SU-DHL-6 (cell line): ENCODE results near the gene SRGAP3.

Experiments
- H2AFZ ChIP-seq: fragments of 200-600 bp; sonication (generic); 2 replicates; pipeline ENCODE4 v1.6.1; 2014; ENCODE audit warnings: low read depth, mild to moderate bottlenecking, moderate library complexity, mixed read lengths, antibody characterized with exemption, low read length; ENCODE audit not compliant: severe bottlenecking
- H3F3A ChIP-seq: fragments of 200-600 bp; shearing (Covaris generic); 2 replicates; pipeline ENCODE4 v1.6.0; 2016; ENCODE audit warnings: antibody characterized with exemption, mild to moderate bottlenecking; ENCODE audit not compliant: insufficient read depth
- H3K27ac ChIP-seq: fragments of 200-600 bp; sonication (generic); 2 replicates; pipeline ENCODE4 v1.5.1; 2016; ENCODE audit warnings: low read depth, mild to moderate bottlenecking, low read length, moderate library complexity, mixed read lengths
- H3K27me3 ChIP-seq: fragments of 200-600 bp; sonication (generic), shearing (Covaris generic); 2 replicates; pipeline ENCODE4 v1.6.0; 2014; ENCODE audit warnings: mild to moderate bottlenecking, low read length
- H3K36me3 ChIP-seq: fragments of 200-600 bp; sonication (generic); 2 replicates; pipeline ENCODE4 v1.6.1; 2014; ENCODE audit warnings: mild to moderate bottlenecking, low read length, mixed read lengths
- H3K4me2 ChIP-seq: fragments of 300-600, 200-600 bp; shearing (Covaris generic), sonication (generic); 2 replicates; pipeline ENCODE4 v1.6.0; 2014; ENCODE audit warnings: low read length, low read depth, mild to moderate bottlenecking; ENCODE audit not compliant: poor library complexity, severe bottlenecking
- H3K4me3 ChIP-seq: fragments of 200-600 bp; sonication (generic); 2 replicates; pipeline ENCODE4 v1.5.1; 2014; ENCODE audit warnings: antibody characterized with exemption, low read length, mild to moderate bottlenecking, mixed read lengths; ENCODE audit not compliant: insufficient read depth, poor library complexity, severe bottlenecking
- H3K79me2 ChIP-seq: fragments of 200-600 bp; sonication (generic); 2 replicates; pipeline ENCODE4 v1.6.1; 2014; ENCODE audit warnings: mild to moderate bottlenecking, low read length, moderate library complexity; ENCODE audit not compliant: insufficient read depth
- H3K9ac ChIP-seq: fragments of 200-600 bp; sonication (generic); 2 replicates; pipeline ENCODE4 v1.7.0; 2014; ENCODE audit warnings: mild to moderate bottlenecking, low read length
- H3K9me2 ChIP-seq: fragments of 200-600 bp; sonication (generic); replicated peaks from 2 replicates; pipeline ENCODE4 v1.6.1; 2014; ENCODE audit warnings: low read length; ENCODE audit not compliant: insufficient read depth
- H3K9me3 ChIP-seq: fragments of 200-600 bp; sonication (generic); 2 replicates; pipeline ENCODE4 v1.6.1; 2014; ENCODE audit warnings: low read length, mixed read lengths; ENCODE audit not compliant: insufficient read depth
- H4K20me1 ChIP-seq: fragments of 200-600 bp; sonication (generic); 2 replicates; pipeline ENCODE4 v1.6.1; 2014; ENCODE audit warnings: low read depth, mild to moderate bottlenecking, antibody characterized with exemption, low read length, moderate library complexity, mixed read lengths
- EZH2phosphoT487 ChIP-seq: fragments of 200-600 bp; sonication (generic), shearing (Covaris generic); conservative IDR thresholded peaks from 2 replicates; pipeline ENCODE4 v1.6.1; 2018; ENCODE audit warnings: mild to moderate bottlenecking, antibody characterized with exemption, low read length, moderate library complexity, mixed read lengths
- TF ChIP-seq, protein P1 (sequence below): fragments of 200-600 bp; sonication (generic); IDR thresholded peaks from one replicate; pipeline ENCODE4 v1.5.1; 2017; ENCODE audit warnings: antibody characterized with exemption, mild to moderate bottlenecking, low read length, moderate library complexity; ENCODE audit not compliant: insufficient read depth, poor library complexity, severe bottlenecking

SRGAP3 gene

DNA sequence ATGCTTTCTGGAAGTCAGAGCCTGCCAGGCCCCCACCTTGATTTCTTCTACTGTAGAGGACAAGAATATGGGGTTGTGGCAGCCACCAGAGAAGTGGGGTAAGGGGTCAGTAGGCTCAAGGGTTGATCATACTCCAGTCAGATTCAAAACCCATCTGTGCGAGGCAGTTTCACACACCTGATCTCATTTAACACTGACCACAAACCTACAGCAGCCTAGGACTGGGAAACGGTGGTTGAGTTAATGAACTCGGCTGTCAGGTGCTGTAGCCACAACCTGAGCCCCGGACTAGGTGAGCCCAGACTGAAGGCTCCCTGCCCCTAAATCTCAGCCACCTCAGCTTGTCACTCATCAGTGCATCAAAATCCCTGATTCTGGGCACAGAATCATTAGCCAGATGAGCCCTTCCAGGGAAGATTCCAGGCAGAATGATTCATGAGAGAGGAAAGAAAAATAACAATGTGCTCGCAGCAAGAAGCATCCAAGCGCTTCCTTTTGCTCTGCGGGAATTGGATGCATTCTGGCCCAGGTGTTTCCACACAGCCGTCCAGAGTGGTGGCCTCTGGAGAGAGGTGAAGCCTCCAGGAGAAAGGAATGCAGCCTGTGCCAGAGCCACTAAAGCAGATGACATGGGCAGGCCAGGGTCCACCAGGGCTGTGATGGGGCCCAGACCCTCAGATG, 102.1 kb downstream of the SRGAP3 start:
- H3K27ac ChIP-seq, result no peak overlapping the region
- H3K4me2 ChIP-seq, result no peak overlapping the region

DNA sequence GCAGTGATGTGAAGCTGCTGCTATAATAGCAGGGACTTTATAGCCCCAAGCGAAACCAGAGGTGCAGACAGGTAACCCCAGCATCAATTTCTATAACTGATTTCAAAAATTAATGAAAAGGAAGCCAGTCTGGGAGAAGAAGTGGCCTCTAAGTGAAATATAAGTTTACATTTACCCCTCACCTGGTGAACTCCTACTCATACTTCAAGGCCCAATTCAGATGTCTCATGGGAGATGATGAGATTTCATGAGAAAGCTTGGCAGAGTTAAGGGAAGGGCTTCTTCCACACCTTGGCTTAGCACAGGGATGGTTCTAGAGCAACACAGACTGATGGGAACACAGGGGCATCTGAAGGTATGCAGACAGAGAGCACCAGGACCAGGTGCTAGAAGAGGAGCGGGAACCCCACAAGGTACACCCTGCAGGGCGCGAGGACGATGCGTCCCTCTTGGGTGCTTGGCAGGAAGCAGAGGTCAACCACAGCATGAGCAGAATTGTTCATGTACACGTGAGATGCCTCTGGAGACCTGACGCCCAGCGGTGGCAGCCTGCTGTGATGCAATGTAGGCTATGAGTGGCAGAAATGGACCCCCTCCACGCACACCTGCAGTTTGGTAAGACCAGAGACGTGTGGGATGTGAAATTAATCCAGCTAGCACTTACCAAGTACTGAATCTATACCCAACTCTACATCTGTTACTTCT, 102.9 kb downstream of the SRGAP3 start:
- Histone ChIP-seq H4K20me1 (no peaks in the 10 kb centered on the region), H3K9ac (no peak overlapping the region), H3K4me2 (no peak overlapping the region), H3K36me3 (no peaks in the 10 kb centered on the region), H3K9me2 (no peaks in the 10 kb centered on the region), H3F3A (no peaks in the 10 kb centered on the region), H3K9me3 (peaks cover 6% of the 10 kb centered on the region; the same call in 1 of the 2 replicates), H2AFZ (no peak overlapping the region), H3K27me3 (peaks cover 2% of the 10 kb centered on the region; the same call in 1 of the 2 replicates), H3K4me3 (no peak overlapping the region), H3K27ac (no peak overlapping the region), H3K79me2 (no peaks in the 10 kb centered on the region)
- TF ChIP-seq, protein P1, sequence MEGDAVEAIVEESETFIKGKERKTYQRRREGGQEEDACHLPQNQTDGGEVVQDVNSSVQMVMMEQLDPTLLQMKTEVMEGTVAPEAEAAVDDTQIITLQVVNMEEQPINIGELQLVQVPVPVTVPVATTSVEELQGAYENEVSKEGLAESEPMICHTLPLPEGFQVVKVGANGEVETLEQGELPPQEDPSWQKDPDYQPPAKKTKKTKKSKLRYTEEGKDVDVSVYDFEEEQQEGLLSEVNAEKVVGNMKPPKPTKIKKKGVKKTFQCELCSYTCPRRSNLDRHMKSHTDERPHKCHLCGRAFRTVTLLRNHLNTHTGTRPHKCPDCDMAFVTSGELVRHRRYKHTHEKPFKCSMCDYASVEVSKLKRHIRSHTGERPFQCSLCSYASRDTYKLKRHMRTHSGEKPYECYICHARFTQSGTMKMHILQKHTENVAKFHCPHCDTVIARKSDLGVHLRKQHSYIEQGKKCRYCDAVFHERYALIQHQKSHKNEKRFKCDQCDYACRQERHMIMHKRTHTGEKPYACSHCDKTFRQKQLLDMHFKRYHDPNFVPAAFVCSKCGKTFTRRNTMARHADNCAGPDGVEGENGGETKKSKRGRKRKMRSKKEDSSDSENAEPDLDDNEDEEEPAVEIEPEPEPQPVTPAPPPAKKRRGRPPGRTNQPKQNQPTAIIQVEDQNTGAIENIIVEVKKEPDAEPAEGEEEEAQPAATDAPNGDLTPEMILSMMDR, result no peak
- TF ChIP-seq EZH2phosphoT487, result no peak

More for the DNA sequence above, 102.1 kb downstream of the SRGAP3 start:
- no peaks in the 10 kb centered on the region for H4K20me1 ChIP-seq
- H2AFZ ChIP-seq, result no peak overlapping the region
- no peaks in the 10 kb centered on the region for H3F3A ChIP-seq
- no peaks in the 10 kb centered on the region for H3K79me2 ChIP-seq
- H3K9me3 ChIP-seq, result peaks cover 6% of the 10 kb centered on the region; the same call in 1 of the 2 replicates
- no peak overlapping the region for H3K9ac ChIP-seq
- TF ChIP-seq, protein P1, result no peak
- TF ChIP-seq EZH2phosphoT487, result no peak
- H3K27me3 ChIP-seq, result peaks cover 2% of the 10 kb centered on the region; the same call in 1 of the 2 replicates
- no peak overlapping the region for H3K4me3 ChIP-seq
- no peaks in the 10 kb centered on the region for H3K36me3 ChIP-seq
- no peaks in the 10 kb centered on the region for H3K9me2 ChIP-seq

DNA sequence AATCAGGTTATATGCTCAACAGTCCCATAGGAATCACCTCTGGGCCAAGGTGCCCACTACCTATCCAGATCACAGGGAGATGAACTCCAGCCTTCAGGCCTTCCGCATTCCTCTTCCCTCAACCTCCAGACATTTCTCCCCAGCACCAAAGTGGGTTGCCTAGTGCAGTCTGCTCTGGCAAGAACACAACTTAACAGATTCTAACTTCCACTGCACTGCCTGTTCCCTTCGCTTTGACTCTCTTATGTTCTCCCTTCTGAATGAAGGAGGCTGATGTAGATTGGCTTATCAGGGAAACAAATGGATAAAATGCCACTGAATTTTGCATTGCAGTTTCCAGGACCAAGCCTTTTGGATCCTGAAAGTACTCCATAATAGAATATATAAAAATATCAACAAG, 106.3 kb downstream of the SRGAP3 start:
- H3K79me2 ChIP-seq, result no peaks in the 10 kb centered on the region
- no peaks in the 10 kb centered on the region for H4K20me1 ChIP-seq
- no peak overlapping the region for H3K4me3 ChIP-seq
- peaks cover 6% of the 10 kb centered on the region; the same call in 1 of the 2 replicates for H3K9me3 ChIP-seq
- H3K27ac ChIP-seq, result no peak overlapping the region
- no peak overlapping the region for H3K9ac ChIP-seq
- H3K36me3 ChIP-seq, result no peaks in the 10 kb centered on the region
- TF ChIP-seq EZH2phosphoT487, result no peak
- no peak overlapping the region for H2AFZ ChIP-seq
- H3F3A ChIP-seq, result no peaks in the 10 kb centered on the region
- no peak overlapping the region for H3K4me2 ChIP-seq
- no peaks in the 10 kb centered on the region for H3K27me3 ChIP-seq
- H3K9me2 ChIP-seq, result no peaks in the 10 kb centered on the region

DNA sequence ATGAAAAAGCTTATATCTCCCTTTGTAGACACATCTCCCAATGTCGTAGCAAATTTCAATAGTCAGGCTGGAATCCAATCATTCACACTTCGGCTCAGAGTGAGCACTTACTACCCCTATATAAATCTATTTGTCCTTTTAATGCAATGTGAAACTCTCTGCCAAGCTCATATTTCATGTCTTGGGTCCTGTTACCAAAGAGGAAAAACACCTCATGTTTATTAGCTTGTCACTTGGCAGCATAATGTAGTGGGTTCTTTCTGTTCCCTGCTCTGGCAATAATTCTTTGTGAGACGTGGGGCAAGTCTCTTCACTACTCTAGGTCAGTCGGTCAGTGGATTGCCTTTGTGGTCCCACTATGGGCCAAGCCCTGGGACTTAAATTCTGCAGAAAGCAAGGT, 107.1 kb downstream of the SRGAP3 start:
- Histone ChIP-seq H3F3A (no peaks in the 10 kb centered on the region), H3K4me2 (no peak overlapping the region), H3K9me2 (no peaks in the 10 kb centered on the region), H3K4me3 (no peak overlapping the region), H3K27me3 (no peaks in the 10 kb centered on the region), H3K36me3 (no peaks in the 10 kb centered on the region), H3K79me2 (no peaks in the 10 kb centered on the region), H2AFZ (no peak overlapping the region), H3K9ac (no peak overlapping the region), H3K9me3 (peaks cover 6% of the 10 kb centered on the region; the same call in 1 of the 2 replicates), H4K20me1 (no peaks in the 10 kb centered on the region), H3K27ac (no peak overlapping the region)
- TF ChIP-seq EZH2phosphoT487, result no peak
- TF ChIP-seq, protein P1, result no peak
